HEK293T (cell line): ENCODE measurements around the gene EID2B.

ENCODE experiments used
- FOXK2 ChIP-seq: fragments of 450-650 bp; IDR thresholded peaks from 2 replicates; pipeline ENCODE4 v1.6.1; 2016; ENCODE audit warnings: mild to moderate bottlenecking
- SP1 ChIP-seq: fragments of 450-650 bp; IDR thresholded peaks from 2 replicates; pipeline ENCODE4 v1.6.1; 2017
- TARDBP ChIP-seq: fragments of 450-650 bp; IDR thresholded peaks from 2 replicates; pipeline ENCODE4 v1.6.1; 2016
- ZNF384 ChIP-seq: fragments of 450-650 bp; IDR thresholded peaks from 2 replicates; pipeline ENCODE4 v1.6.1; 2016

GRCh38 chr19:39518975-39519374 is 13.7 kb downstream of the EID2B start:
- no peak for TF ChIP-seq FOXK2
- TF ChIP-seq SP1, result no peak
- TF ChIP-seq TARDBP, result no peak
- TF ChIP-seq ZNF384, result no peak
